ENCODE data around the gene HOXB4.

HOXB4 gene

GRCh38 chr17:48589831-48590606 lies 11.9 kb upstream of the HOXB4 start, which contains the start of gene HOXB3:
HOXB3 (minus strand) TSS chr17:48590241; CDS start chr17:48552474, 37,767 bp downstream.
- no peak for DNase-seq (ENCODE audit: low read depth)

- DNase-seq (ENCODE audit: low read depth), result no peak
Observed at GRCh38 chr17:48589060-48589830, 11.1 kb upstream of the HOXB4 start.

- no peak for DNase-seq (ENCODE audit: low read depth)
Observed at GRCh38 chr17:48588528-48588927, 10.4 kb upstream of the HOXB4 start.

GRCh38 chr17:48588074-48588415 lies 9.9 kb upstream of the HOXB4 start:
- DNase-seq (ENCODE audit: low read depth), result no peak

- no peak for DNase-seq (ENCODE audit: low read depth)
Observed at GRCh38 chr17:48587276-48588073, 9.3 kb upstream of the HOXB4 start.

GRCh38 chr17:48586355-48587258 lies 8.5 kb upstream of the HOXB4 start:
- DNase-seq (ENCODE audit: low read depth), result no peak

- no peak for DNase-seq (ENCODE audit: low read depth)
Observed at GRCh38 chr17:48584223-48584741, 6.1 kb upstream of the HOXB4 start.

- no peak for DNase-seq (ENCODE audit: low read depth)
Observed at GRCh38 chr17:48583708-48584222, 5.6 kb upstream of the HOXB4 start.

- DNase-seq (ENCODE audit: low read depth), result no peak
Observed at GRCh38 chr17:48582750-48583069, 4.6 kb upstream of the HOXB4 start.

- no peak for DNase-seq (ENCODE audit: low read depth)
Observed at GRCh38 chr17:48579760-48580554, 1.8 kb upstream of the HOXB4 start.

- DNase-seq (ENCODE audit: low read depth), result no peak
Observed at GRCh38 chr17:48579471-48579759, 1.3 kb upstream of the HOXB4 start.

- DNase-seq (ENCODE audit: low read depth), result no peak
Observed at GRCh38 chr17:48578616-48579470, 693 bp upstream of the HOXB4 start.

GRCh38 chr17:48577330-48577945 lies 712 bp downstream of the HOXB4 start:
- no peak for DNase-seq (ENCODE audit: low read depth)

GRCh38 chr17:48576479-48577309 lies 1.5 kb downstream of the HOXB4 start:
- DNase-seq (ENCODE audit: low read depth), result no peak

GRCh38 chr17:48575673-48576478 lies 2.3 kb downstream of the HOXB4 start:
- no peak for DNase-seq (ENCODE audit: low read depth)

- no peak for DNase-seq (ENCODE audit: low read depth)
Observed at GRCh38 chr17:48575066-48575582, 3.0 kb downstream of the HOXB4 start.

GRCh38 chr17:48574505-48575065 lies 3.6 kb downstream of the HOXB4 start:
- no peak for DNase-seq (ENCODE audit: low read depth)

Measured in T follicular helper cell (primary cell).